Stimulated activated naive CD8-positive, alpha-beta T cell treated with anti-CD3 and anti-CD28 coated beads, Interleukin-15, Interleukin-2, amounts not matched to agents 100 U/mL and 50 U/mL, for 24 hours (primary cell): ENCODE data around the gene FBN1.

Experiments
- ATAC-seq: fragments of 150-1000 bp; cut with Tn5 transposase; one replicate; pipeline ENCODE4 v1.10.0; 2021
- DNase-seq: peaks from one replicate; pipeline ENCODE4 v3.0.0; 2021

FBN1 gene

DNA sequence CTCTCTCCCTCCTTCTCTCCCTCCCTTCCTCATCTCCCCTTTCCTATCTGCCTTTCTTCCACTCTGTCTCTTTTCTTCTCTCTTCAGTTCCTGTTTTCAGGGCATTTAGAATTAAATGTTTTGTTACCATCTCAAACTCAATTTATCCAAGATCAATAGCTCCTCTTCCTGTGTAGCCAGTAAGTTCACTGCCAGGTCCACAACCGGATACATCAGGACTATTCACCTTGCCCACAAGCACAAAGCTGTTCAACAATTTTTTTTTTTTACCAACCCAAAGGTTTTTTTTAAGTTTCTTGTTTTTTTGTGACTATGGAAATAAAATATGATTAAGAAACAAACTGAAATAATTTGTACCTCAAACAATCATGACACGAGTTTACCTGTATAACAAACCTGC lies 26.1 kb downstream of the FBN1 start:
- ATAC-seq (no peak), DNase-seq (no peak)

DNA sequence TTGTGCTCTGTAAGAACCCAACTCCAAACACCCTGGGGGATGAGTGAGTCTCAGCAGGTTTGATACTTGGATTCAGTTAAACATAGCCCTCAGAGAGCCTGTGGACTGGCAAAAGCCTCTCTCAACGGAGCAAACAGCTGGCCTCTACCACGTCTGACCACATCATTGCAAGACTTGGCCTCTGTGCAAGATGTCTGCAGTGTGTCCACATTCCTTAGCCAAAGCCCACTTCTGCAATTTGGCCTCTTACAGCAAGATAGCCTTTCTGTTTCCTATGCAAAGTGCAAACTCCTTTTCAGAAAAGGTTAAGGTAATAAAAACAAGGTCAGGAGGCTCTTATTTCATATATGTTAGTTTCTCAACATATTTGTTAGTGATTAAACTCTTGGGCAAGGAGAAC lies 27.9 kb downstream of the FBN1 start:
- ATAC-seq (no peak), DNase-seq (no peak)

DNA sequence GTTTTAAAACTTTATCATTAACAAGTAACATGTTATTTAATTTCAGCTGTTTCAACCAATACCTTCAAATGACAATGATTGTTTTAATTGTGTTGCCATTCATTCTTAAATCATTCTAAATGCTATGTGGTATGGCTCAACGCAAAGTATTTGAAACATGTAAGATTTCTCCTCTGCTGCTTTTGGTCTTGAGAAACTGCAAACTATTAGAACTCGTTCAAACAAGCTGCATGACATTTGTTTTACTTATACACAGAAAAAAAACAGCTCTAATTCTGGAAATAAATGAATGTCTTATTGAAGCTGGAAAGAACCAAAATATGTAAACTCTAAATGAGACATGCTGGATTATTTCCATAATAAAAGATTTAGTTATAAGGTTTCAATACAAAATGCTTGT lies 29.3 kb downstream of the FBN1 start:
- ATAC-seq (no peak), DNase-seq (no peak)

DNA sequence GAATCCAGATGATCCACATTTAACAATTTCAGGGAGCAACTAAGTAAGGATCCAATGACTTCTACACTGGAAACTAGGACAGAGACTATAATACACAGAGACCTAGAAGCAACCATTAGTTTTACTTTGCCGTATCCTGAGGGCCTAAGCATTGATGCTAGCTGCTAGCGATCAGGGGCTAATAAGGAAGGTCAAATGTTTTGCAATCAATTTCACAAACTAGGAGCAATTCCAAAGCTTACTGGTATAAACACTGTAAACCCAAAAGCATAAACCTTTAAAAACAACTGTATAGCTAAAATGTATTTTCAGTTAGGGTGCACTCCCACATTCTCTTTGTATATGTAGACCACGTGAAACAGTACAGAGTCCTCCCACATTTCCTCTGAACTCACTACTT lies 31.5 kb downstream of the FBN1 start:
- ATAC-seq (no peak), DNase-seq (no peak)

DNA sequence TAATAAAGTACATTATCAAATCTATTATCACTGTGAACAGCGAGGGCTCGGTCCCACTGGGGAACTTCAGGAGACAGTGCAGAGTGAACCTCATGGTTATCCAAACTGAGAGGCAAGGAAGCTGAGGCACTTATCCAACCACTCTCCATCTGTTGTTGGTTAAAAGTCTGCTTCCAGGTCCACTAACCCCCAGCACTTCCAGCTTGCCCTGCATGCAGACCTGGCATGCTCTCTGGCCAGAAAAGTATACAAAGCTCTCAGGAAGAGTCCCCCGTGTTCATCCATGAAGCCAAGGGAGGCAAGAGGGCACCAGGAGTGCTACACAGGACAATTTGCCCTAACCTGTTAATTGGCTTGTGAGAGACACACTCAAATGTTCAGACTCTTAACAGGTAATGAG lies 36.0 kb downstream of the FBN1 start:
- ATAC-seq, result no peak
- no peak for DNase-seq

DNA sequence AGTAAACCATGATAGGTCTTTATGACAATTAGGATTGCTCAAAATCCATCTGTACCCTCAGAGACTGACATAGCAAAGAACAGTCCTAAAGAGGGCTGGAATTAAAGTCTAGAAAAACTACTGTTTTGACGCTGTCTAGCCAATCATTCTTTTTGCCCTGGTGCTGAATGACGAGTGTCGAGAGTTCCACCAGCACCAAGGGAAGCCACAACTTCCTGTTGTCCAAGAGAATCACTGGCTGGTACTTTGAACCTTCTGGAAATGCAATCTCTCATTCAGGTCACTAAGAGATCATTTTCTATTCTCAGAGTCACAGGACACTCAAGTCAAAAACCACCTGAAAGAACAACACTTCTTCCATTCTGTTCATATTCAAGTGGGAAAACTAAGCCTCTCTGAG lies 37.7 kb downstream of the FBN1 start:
- DNase-seq (no peak), ATAC-seq (no peak)

DNA sequence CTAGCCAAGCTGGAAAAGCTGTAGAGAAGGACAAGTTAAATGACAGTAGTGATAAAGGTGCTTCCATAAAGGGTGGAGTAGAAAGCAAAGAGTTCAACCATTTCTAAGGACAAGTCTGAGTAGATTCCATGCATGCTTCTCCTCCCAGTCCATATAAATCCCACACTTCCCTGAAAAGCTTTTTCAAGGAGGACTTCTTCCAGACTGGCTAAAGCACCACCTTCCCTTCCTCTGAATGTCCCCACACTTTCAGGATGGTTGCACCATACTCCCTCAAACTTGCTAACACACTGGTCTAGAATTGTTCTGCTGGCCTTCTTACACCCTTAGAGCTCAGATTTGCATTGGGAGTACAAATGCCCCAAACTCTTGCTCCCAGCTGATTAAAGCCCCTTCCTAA lies 40.9 kb downstream of the FBN1 start:
- ATAC-seq, result no peak

DNA sequence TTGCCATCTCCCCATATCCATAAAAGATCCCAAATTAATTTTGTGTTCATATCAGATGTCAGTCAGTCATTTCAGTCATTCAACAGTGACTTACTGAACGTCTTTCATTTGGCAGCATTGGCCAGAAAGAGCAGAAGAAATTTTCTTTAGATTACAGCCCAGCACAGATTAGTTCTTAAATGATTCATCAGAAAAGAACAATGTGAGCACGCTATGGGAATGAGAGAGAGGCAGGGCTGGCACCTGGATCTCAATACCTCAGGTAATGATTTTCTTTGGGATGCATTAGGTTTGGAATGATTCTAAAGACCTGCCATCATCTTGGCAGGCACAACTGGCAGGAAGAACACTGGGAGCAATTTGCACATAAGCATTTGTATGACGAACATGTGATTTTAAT lies 41.6 kb downstream of the FBN1 start:
- no peak for ATAC-seq
- DNase-seq, result no peak

More for the DNA sequence above, 40.9 kb downstream of the FBN1 start:
- no peak for DNase-seq

DNA sequence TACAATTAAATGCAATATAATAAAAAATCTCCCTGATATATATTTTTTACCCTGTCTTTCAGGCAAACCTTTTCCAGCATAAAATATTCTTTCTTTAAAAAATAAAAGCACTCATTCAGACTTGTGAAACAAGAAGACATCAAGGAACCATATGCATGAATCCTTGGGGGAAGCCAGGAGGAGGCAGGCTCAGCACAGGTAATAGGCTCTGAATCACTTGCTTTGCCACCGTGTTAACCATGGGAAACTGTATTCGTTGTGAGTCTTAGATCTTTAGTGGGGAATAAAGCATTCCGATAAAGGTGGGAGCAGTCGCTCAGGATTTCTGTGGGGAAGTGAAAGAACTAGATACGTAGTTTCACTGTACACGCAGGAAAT lies 42.4 kb downstream of the FBN1 start:
- DNase-seq (no peak), ATAC-seq (no peak)

DNA sequence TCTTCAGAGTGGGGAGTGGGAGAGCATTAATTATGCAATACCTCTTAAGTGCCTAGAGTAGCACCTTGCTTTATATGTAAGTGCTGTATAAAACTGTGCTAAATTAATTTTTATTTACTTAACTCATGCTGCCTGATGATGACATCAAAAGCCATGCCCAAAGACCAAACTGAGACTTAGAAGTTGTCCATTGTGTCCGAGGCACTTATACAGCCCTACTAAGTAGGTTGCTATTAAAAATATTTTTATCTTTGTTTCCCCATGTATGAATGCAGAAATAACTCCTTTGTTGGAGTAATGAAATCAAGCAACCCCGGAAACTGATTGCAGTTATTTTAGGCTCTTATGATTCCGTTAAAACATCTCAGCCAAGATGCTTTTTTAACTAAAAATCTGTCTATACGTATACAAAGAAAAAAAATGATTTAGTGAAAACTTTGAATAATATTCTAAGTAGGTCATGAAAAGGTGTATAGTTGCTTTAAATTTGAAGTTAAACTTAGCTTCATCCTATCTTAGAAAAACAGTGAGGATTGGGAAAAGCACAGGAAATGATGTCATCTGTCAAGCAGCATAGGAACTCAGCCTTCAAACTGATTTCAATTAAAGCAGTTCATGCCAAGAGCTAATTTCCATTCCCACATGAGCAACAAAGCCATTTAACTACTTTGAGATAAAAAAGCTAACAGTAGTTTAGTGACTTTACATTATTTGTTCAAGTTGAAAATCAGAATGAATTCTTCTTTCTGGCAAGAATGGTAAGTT lies 43.0 kb downstream of the FBN1 start:
- ATAC-seq, result no peak
- DNase-seq, result no peak

DNA sequence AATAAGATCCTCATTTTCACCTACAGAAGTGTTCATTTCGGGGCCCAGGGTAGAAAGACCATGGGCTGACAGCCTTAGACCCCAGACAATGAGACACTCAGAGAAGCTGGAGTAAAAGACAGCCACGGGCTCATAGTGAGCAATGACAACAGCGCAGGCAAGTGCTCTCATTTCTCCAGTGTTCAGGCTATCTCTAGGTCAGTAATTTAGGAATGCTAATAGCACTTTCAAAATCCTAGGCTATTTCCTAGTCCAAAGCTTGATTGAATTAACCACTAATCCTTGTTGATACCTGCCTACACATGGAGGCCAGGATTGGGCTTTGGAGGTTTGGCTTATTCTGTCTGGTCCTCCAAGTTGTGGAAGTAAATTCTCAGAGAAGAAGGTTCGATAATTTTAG lies 44.4 kb downstream of the FBN1 start:
- DNase-seq, result no peak

DNA sequence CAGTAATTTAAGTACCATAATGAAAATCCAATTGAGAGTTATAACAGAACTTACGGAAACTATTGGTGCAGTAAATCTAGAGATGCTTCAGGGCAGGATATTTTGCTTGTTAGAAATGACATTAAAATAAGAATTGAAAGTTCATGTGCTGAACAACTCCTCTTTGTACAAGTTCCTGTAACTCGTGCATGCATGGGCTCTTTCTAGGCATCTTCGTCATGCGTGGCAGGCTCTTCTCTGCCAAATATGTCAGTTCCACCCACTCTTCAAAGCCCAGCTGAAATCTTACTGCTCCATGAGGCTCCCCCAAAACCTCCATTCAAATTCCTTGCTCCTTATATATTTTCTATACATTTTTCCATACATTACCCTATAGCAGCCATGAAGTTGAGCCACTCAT lies 48.7 kb downstream of the FBN1 start:
- no peak for DNase-seq
- no peak for ATAC-seq

More for the DNA sequence above, 44.4 kb downstream of the FBN1 start:
- no peak for ATAC-seq

DNA sequence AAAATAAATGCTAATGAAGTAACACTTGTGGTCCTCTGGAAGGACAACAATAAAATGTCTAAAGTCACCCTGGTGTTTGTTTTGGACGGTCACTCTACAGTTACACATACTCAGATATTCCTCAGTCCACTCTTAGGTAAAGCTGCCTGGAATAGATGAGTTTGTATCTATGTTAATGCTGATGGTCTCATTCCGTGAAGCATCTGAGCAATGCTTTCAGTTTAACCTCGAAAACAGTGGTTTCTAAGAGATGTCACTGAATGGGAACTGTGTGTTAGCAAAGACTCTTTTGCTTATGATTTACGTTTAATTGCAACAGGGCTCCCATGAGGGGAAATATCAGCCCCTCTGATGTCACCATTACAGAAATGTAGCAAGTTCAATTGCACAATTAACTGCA lies 49.1 kb downstream of the FBN1 start:
- ATAC-seq (no peak), DNase-seq (no peak)

DNA sequence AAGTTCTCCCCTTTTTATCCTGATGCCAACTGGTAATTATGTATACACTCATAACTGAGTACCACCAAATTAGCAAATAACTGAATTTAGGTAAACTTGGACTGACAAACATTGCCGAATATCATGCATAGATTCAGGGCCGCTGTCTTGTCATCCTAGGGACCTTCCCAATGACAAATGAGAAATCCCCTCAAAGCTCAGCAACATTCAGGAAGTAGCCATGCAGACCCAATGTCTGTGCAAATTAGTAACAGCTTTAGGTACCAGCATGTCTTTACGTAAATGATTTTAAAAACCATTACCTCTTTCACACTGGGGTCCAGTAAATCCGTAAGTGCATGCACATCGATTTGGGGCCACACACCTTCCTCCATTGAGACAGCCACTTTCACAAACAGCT lies 49.5 kb downstream of the FBN1 start:
- no peak for ATAC-seq
- no peak for DNase-seq

DNA sequence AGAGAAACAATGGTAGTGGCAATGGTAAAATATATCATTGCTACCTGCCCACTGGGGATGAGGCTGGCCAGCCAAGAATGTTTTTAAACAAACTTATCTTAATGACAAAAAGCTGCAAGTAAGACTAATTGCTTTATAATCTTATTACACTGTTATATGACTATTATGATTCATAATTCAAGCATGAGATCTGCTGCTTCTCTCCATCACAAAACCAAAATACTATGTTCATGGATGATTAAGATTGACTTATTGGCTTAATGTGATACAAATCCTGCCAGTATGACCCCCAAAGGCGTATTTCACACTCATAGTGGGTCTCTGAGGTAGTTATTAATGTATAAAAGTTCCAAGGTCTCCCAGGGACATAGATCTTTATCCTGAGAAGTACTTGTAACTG lies 52.6 kb downstream of the FBN1 start:
- ATAC-seq, result no peak
- no peak for DNase-seq

DNA sequence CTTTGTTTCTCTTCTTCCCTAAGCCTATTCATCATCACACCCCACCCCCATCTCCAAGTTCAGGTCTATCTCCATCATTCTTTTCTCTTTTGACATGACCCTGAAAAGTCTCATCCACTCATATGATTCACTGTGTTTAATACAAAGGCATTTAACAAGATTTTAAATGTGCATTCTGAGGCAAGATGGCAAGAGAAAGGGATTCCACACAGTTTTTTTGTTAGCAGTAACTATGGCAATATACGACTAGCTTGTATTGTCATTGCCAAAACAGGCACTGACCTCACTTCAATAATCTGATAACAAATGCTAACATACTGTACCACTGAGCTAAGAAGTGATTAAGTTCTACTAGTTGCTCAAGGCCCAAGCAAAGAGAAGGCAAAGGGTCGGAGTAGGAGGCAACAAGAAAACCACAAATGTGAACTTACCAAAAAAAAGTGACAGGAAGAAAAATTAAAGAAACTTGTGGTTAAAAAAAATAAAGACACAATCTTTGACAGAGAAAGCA lies 53.2 kb downstream of the FBN1 start:
- DNase-seq, result no peak
- ATAC-seq, result peak; percentile 36

DNA sequence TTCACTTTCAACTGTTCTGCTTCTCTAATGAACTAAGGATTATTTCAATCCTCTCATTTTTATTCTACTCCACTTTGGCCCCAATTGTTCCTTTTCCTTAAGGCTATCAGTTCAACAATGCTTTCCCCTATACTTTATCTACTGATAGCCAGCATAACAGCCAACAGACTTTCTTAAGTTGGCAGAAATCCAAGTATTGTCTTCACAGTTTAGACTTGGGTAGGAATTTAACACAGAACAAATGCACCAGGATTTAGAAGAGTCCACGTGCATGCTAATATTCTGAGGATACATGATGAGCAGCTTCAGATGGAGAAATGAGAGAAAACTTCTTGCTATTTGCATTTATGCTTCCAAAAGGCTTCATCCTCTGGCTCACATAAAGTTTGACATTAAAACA lies 54.8 kb downstream of the FBN1 start:
- no peak for ATAC-seq
- no peak for DNase-seq

DNA sequence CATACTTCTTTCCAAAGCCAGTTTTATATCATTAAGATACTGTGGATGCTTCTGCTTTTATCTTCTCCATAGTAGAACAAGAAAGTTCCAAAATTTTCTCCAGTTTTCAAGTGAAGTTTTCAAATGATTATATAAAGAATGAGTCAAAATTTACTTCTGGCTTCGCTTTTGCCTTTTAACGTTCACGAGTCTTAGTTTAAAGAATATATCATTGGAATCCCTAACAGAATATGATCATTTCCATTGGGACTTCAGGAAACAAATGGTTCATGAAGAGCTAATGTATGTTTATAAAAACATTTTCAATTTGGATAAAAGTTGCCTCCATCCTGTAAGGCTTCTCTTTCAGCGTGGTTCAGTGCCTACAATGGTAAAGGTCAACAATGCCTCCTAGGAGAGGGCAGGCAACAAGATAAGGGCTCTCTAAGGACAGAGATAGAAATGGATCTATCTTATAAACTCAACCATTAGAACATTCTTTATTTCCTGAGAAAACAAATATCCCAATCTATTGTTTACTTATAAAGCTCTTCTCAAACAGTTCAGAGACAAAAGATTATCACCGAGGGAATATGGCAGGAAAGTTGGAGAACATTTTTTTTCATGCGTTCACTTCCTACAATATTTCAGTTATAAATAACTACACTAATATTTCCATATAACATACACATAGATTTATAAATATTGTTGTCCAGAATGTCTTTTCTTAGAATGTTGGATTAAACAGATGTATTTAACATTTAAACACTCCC lies 60.5 kb downstream of the FBN1 start:
- DNase-seq (no peak), ATAC-seq (no peak)

DNA sequence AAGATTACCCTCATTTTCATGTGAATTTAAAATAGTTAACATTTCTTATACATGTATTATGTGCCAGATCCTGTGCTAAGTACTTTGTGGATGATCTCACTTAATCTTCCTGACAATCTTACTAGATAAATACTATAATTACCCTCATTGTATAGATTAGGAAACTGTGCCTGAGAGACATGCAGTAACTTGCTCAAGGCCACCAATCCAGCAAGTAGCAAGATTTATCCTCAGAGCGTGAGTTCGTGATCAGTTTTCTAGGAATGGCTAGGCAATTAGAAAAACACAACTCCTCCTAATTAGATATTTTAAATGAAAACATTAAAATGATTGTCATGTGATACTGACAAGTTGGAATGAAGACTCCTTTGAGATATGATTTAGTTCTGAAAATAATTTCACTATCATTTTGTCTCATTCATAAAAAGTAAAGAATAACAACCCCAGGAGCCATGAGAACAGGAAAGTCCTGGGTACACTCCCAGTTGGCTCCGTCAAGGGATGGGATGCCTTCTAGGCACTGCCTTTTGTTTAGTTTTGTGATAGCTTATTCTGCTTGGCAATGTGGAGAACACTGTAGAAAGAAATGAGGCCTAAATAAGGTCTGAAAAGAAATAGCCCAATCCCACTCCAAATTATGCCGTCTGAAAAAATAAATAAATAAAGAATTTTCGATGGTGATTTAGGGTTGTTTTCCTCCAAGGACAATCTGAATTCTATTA lies 61.3 kb downstream of the FBN1 start:
- no peak for ATAC-seq
- no peak for DNase-seq

DNA sequence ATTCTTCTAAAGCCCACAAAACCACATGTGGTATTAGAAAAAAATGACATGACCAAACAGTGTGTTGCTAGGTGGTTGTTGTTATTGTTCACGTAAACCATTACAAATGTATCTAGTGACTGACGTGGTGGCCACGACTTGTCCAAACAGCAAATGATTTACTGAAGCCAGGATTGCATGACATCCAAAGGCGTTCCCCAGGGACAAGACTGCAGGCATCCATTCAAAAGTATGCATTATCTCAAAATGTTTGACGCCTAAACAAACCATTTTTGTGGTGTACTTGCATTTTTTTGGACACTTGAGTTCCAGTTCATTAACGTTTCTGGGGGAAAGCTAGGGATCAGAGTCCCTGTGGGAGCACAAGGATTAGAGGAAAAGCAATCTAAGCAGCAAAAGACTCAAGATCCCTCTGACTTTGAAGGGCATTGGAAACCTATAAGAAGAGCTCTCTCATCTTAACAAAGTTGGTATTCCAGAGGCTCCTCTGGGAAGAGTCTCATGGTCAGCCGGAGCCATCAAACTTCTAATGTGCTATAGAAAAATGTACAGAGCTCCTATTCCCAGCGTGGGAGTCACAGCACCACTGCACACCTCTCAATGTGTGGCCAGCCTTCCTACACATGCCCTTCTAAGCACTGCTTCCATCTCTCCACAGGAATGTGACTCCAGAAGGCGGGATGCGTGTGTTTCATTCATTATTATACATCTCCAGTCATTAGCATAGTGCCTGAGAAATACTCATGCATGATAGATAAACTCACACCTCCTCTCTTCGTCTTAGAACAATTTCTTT lies 62.9 kb downstream of the FBN1 start:
- DNase-seq, result no peak

DNA sequence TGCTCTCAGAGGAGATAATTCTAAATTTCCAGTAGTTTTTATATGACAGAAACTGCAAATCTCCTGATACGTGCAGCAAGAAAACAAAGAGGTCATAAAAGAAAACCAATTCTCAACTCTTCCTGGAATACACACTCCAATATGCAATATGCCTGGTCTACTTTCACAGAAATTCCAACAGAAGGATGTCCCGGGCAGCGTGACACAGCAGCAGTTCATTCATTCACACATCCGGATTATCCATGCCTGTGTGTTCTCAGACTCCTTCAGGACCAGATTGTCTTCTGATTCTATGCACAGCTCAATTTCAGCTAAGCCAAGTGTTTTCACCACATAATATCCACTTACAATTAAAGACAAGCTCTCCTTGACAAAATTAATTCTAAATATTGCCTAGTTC lies 64.3 kb downstream of the FBN1 start:
- no peak for ATAC-seq
- no peak for DNase-seq

More for the DNA sequence above, 62.9 kb downstream of the FBN1 start:
- ATAC-seq, result no peak

DNA sequence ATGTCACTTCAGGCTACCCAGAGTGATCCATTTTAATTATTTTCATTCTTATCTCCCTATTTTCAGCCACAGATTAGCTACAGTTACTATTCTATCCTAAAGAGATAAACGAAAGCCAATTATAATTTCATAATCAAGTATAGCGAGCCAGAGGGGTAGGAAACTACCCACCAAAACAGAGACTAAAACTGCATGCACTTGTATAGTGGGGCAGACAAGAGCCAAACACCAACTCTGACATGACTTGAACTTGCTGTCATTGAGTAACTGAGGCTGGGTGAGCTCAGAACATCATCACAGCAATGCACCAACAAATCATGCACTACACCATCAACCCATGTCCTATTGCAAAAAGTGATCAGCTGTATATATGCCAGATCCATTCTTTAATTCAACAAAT lies 64.8 kb downstream of the FBN1 start:
- DNase-seq (no peak), ATAC-seq (no peak)
